ENCODE measurements around the gene PLS3.

PLS3 gene

DNA sequence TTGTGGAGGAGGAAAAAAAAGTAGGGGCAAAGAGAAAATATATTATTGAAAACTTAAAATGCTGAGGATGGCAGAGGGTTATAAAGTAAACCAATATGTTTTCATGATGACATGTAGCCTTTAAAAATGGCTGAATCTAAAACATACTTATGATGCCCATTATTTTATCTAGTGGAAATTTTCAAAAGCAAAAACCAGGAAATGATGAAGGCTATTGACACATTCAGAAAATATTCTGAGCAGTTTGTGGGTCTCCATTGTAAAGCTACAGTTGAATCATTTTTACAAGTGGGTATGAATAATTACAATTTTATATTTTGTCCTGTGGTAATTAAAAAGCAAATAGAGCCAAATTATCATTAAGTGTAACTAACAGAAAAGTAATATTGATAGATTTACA lies 10.7 kb downstream of the PLS3 start:
- no peak for DNase-seq

DNA sequence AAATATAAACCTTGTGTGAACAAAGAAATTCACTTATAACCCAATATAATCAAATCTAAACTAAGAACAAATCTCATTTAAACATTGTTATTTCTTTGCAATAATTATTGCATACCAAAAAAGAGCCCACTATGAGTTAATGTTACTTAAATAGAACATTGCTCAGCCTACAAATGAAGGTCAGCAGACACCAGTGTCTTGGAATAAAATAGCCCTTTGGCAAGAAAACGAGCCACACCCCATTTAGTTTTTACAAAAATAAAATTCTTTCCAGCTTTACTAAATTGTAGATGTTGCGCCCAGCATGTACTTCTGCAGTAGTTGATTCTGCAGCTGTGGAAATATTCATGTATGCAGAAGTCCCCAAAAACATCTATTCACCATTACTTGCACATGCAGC lies 12.2 kb downstream of the PLS3 start:
- DNase-seq, result no peak

DNA sequence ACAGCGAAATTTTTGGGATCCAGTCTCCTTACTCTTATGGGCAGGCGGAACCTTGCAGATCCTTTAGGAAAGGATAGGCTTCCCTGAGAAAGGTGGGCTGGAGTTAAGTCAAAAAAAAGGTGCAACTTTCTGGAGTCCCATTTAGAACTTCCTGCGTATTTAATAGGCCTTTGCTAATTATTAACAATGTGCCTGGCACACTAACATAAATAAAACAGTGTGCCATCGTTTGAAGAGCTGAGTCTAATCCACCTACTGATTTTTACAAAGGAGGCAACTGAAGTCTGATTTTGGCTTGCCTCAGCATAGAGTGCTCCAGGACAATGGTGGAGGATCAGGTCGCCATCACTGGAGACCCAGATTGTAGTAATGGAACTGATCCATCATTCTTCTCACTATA lies 15.7 kb downstream of the PLS3 start:
- DNase-seq, result no peak

DNA sequence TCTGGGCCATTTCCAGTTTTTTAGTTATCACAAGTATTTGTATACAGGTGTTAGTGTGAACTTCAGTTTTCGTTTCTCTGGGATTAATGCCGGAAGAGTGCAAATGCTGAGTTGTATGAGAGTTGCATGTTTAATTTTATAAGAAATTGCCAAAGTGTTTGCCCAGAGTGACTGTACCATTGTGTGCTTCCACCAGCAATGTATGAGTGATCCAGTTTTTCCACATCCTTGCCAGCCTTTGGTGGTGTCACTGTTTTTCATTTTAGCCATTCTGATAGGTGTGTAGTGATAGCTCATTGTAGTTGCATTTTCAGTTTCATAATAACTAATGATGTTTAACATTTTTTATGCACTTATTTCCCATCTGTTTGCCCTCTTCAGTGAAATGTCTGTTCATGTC lies 18.4 kb downstream of the PLS3 start:
- no peak for DNase-seq

DNA sequence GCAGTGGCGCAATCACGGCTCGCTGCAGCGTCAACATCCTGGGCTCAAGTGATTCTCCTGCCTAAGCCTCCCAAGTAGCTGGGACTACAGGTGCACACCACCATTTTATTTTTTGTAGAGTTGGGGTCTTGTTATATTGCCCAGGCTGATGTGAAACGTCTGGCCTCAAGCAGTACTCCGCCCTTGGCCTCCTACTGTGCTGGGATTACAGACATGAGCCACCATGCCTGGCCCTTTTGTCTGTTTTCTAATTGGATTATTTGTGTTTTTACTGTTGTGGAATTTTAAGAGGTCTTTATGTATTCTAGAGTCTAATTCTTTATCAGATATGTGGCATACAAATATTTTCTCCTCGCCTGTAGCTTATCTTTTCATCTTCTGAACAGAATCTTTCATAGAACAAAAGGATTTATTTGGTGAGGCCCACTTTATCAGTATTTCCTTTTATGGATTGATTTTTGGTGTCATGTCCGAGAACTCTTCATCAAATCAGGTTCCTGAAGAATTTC lies 18.9 kb downstream of the PLS3 start:
- no peak for DNase-seq

DNA sequence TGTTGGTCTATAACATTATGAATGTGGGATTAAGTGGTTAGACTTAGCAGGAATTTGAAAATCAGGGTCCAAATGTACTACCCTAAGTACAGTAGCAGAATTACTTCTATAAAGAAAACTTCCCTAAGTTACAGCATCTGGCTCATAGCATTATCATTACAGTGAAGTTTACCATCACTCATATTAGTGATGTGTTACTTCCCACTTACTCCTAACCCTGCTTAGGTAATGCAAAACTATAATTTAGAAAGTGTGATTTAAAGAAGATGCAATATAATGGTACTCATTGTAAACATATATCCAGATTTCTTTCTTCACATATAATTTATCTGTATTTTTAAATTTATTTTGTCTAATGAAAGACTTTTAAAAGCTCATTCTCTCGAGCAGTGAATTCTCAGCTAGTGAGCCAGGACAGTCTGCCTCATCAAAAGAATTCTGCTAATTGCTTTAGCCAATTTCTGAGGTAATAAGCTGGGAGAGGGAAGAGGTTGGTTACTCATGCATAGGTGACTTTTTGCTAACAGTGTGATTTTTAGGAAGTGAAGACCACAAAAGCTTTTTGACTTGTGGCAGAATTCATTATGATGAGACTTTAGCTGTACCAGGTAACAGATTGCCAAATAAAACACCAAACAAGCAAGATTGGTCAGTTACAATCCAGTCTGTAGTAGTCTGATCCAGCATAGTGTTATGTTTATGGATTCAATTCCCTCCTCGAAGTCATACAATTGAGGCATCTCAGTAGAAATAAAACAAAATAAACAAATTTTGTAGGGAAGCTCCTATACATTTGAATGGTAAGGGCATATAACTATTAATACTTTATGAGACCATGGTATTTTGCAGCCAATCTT lies 21.0 kb downstream of the PLS3 start:
- no peak for DNase-seq

DNA sequence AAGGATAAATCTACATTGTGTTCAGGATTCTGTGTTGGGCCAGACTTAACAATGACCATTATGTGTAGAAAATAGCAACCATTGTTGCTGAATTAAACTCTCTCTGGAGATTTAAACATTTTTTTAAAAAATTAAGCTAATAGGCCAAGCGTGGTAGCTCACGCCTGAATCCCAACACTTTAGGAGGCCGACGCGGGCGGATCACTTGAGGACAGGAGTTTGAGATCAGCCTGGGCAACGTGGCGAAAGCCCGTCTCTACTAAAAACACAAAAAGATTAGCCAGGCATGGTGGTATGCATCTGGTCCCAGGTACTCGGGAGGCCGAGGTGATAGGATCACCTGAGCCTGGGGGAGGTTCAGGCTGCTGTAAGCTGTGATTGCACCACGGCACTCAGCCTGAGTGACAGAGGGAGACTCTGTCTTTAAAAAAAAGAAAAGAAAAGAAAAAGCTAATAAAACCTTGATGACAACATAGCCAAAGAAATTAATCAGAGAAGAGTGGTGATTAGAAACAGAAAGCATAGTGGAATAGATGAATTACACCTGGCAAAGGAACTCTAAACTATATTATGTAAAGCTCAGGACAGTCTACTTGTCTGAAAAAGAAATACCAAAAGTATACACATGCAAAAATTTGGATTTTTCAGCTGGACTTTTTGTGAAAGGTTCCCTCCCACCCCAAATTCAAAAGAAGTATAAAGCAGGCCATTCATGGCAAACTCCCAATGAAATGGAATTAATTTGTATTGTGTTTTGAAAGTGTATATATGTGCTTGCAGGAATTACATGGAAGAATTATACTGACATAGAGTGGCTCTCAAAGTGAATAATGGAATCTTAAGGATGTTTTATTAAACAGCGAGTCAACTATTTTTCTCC lies 21.9 kb downstream of the PLS3 start:
- no peak for DNase-seq

DNA sequence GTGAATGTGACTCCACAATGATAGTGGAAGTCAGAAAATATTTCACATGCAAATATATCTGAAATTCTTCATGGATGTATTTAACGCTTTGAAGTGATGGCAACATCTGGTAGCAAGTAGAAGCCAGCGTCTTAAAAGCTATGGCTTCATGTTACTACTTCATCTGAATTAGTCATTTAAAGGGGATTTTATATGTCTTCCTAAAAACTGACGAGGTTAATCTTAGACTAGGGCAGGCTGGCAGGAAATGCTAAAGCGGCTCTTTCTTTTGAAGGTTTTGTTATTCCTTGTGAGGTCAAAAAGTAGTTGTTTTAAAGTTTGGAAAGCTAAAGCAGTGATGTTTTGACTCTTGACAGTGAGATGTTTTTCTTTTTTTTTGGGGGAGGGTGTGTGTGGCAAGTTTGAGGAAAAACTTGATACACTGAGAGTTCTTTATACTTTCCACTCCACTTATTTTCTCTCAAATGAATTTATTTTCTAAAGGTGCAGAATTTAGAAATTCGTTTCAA lies 22.6 kb downstream of the PLS3 start:
- DNase-seq, result no peak

DNA sequence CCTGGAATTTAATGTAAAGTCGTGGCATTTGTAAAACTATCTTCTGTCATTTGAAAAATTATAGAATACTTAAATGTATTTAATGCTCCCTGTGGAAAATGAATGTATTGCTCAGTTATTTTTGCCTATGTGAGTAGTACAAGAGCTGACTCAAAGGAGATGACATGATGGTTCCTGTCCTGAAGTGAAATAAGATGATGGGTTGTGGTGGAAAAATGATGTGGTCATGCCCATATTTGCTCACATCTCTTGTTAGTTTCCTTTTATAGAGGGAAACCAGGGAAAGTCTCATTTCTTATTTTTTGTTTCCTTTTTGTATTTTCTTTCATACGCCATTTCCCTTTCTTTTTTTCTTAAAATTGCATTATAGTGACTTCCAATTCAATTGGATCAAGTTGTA lies 23.7 kb downstream of the PLS3 start:
- DNase-seq, result no peak

DNA sequence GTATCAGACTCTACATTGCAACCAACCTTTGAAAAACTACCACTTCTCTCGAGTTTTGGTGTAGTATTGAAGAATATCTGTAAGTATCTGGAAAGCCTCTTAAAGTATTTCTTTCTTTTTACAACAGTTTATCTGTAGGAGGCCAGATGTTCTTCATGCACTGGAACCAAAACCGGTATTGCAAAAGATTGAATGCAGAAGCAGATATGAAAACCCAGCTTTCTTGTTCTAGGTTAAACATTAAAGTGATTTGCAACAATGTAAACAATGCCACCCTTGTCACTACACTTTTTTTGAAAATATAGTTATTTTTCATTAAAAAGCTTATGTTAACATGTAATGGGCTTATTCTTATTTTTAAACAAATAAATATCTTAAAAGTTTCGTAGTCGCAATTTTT lies 27.2 kb downstream of the PLS3 start:
- DNase-seq, result no peak

DNA sequence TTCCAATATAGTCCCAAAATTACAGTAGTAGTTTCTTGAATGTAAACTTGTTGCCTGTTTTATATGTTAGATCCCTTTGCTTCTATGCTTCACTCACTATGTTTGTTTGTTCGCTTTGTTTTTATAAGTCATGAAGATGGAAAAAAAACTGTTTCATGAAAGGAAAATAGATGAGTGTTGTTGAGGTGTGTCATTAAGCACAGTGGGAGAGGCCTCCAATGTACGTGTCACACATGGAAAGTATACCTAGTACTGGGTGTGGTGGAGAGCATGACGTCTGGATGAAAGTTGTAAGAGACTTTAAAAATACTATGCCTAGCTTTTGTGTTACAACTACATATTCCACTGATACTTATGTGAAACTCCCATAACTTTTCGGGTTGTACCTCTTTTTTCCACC lies 28.4 kb downstream of the PLS3 start:
- DNase-seq, result no peak

DNA sequence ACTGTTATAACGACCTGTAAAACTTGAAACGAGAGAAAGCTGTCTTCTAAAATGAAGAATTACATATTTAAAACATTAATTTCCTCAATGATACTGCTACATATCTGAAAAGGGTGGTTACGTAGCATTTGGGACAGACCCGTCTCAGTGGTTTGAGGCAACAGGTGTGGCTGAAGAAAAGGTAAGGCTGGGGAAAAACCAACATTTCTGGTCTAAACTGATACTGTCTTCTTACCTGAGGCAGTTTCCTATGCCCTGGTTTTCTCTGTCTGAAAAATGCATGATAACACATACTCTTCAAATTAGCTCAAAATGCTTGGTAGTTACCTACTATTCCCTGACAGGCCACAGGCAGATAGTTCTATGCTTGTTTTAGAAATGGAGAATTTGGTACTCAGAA lies 30.4 kb downstream of the PLS3 start:
- DNase-seq, result no peak

DNA sequence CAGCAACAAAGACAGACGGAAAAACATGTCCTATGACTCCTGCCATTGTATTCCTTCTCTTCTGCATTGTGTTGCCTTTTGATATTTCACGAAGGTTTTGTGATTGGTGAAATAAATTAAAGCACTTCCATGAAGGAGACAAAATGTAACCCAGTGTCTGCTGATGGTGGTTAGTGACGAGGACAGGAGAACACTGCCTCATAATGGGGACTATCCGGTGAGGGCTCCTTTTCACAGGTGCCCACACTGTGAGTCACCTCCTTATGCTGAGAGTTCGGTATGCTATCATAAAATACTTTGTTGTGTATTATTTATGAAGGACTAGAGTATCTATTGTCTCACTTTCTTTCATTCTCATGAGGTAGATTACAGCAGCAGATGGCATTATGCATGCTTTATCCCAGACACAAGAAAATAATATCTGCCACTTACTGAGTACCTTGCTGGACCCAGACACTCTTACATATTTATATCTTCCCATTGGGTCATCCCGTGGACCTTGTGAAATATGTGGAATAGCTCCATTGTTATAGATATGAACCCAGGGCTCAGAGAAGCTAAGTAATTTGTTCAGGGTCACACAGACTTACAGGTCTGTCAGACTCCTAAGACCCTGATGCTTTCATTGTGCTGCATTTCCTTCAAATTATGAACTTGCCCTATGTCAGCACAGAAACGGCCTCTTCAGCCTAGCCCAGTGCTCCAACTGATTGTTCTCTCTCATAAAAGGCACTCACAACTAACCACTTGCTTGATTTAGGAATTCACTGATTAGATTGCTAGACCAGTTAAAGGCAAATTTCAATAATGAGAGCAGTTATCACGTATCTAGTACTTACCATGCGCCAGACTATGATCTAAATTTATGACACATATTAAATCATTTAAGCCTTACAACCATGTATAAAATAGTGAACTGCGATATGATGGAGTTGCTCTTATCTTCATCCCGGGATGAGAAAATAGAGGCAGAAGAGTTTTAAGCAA lies 31.2 kb downstream of the PLS3 start:
- no peak for DNase-seq

DNA sequence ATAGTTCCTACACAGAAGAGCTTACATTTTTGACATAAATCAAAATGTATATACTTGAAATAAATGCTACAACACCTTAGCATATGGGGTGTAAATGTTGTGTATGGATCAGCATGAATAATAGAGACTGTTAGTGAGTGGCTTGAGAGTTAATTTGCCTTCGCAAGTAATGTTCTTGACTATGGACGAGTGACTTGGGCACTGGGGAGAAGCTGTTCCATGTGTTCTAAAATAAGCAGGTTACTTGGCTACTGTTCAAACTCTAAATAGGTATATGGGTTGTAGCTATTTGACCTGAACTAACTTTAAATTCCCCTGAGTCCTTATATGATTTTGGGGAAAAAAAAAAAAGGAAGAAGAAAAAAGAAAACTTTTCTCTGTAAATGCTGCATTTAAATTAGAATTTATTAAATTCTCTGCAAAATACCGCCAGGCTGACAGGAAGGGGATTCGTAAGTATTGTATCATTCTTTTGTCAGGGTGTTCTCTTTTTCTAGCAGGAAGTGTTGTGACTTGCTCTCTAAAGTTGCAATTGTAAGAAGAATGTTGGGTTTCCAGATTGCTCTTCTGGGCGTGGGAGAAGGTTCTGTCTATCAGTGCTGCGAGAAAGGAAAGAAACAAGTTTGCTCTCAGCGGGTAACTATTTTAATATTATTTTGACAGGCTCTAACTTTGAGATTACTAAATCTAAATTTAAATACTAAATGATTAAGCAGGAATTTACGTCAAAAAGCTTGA lies 32.2 kb downstream of the PLS3 start:
- DNase-seq, result no peak

DNA sequence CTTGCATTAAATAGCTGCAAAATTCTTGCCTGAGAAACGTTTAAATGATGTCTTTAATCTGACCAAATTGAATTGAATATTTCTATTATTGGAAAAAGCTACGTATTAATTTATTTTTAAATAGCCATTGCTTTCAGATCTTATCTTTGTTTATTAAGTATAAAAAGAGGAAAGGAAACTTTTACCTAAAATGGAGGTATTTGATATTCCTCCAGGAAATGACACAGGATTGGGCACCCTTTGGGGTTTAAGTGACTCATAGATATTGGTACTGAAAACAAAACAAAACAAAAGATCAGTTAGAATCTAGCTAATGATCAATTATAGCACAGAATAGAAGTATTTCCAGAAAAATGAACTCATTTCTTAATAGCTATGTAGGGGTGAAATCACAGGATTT lies 34.1 kb downstream of the PLS3 start:
- DNase-seq, result no peak

DNA sequence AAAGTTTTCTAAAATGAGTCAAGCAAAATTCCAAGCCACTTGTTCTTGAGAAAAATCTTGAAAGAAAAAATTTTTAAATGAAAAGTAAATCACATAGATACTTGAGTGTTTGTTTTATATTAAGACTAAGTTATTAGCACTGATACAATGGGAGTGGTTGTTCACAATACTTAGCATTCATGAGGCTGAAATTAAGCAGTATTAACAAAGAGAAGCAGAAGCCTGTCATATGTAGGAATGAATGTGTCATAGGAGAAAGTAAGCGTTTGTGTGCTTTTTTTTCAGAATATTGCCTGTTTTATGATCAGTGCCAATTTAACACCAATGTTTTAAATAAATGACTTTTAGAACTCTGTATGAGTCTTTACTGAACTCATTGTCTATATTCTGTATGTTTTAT lies 37.6 kb downstream of the PLS3 start:
- no peak for DNase-seq

DNA sequence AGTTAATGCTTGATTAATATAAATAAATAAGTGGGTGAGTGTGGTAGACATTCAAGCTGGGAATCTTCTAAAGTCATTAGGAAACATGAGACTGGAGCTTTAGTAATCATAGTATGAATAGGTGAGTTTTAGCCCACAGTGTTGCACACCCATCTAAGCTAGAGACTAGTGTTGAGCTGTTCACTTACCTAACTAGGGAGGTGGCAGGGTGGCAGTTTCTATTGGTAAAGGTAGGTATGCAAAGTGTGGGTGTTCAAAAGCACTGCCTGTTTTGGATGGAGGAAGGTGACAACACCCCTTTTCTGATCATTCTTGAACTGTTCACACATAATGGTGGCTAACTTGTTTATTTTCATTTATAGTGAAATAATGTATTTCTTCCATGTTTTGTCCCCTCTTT lies 41.3 kb downstream of the PLS3 start:
- DNase-seq, result no peak

DNA sequence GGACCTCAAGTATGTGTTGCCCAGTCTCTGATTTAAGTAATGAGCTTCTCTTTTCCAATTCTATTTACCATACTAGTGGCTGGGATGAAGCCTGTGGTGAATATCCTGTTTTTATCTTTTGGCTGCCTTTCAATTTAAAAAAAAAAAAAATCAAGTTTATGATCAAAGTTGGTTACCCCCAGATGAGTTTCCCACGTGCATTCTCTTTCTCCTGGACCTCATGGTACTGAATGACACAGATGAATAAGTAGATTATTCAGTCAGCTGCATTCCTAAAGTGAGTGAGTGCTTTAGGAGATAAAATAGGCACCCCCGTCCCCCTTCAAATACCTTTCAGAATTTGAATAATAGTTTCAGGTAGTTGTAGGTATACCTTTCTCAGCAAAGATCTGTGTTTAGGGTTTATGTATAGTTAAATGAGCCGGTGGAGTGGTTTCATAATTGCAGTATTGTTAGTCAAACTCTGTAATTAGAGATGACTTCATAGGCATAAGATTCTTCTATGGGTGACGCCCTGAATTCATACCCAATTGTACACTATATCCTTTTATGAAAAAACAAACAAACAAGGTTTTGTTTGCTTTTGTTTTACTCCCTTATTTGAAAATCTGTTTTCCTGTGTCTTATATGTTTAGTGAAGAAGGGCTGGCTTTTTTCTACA lies 41.9 kb downstream of the PLS3 start:
- DNase-seq, result no peak

DNA sequence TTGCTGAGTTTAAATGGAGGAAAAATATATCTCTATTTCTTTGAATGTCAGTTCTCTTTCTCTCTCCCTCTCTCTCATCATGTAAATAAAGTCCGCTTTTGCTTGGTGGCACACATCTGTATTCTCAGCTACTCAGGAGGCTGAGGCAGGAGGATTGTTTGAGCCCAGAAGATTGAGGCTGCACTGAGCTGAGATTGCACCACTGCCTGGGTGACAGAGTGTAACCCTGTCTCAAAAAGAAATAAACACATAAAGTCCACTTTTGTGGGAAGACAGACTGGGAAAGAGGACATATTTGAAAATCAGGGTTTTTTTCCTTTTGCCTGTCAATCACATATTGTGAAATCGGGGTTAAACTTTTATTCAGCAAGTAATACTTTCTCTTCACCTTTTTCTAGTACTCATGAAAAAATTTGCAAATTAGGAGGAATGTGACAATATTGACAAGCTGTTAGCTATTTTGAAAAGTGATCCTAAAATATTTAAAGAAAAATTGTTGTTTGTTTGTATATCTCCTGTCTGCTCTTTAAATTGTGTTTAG lies 42.6 kb downstream of the PLS3 start:
- no peak for DNase-seq

DNA sequence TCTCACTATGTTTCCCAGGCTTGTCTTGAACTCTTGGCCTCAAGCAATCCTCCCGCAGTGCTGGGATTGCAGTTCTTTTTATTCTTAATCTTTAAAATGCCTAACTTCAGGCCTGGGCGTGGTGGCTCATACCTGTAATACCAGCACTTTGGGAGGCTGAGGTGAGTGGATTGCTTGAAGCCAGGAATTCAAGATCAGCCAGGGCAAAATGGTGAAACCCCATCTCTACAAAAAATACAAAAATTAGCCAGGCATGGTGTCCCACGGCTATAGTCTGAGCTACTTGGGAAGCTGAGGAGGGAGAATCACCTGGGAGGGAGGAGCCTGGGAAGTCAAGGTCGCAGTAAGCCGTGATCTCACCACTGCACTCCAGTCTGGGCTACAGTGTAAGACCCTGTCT lies 45.9 kb downstream of the PLS3 start:
- DNase-seq, result no peak

DNA sequence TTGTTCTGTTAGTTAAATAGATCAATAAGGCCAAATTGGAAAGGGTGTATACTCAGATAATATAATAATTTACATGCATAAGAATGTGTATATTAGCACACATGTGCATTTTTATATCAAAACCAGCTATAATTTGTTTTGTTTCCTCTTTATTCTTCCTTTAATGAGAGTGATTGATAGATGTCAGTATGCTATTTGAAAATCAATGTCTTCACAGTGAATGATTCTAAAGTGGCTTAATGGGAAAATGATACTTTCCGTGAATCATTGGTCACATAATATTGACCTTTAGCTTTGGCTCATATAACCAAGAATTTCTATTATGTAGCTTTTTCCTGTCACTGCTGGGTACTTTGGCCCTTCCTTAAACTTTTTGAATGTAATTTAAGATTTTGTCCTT lies 48.6 kb downstream of the PLS3 start:
- no peak for DNase-seq
